T-helper 1 cell treated with Interleukin-12 subunit alpha and Interleukin-12 subunit beta and Interleukin-4 antibody, amounts not matched to agents 30 ng/mL and 1 ng/mL, for 36 hours (primary cell): ENCODE results near the gene UBE2E2. TPM values are rescaled to one million over a fixed set of nuclear protein-coding genes. Genes with fewer than 3 reads are reported as not detected.

Source experiments
- intact Hi-C: fragments of 100-400 bp; cut with micrococcal nuclease; formaldehyde crosslinking; loops from one replicate; pipeline ENCODE4 v1.15.1; 2024
- total RNA-seq: library from RNA; stranded (reverse); gene quantifications from 2 replicates; pipeline ENCODE4 v1.2.3, GENCODE V29; 2022

UBE2E2 gene
- total RNA-seq, 1 donor from 2014 or later, result 3.9 TPM

DNA sequence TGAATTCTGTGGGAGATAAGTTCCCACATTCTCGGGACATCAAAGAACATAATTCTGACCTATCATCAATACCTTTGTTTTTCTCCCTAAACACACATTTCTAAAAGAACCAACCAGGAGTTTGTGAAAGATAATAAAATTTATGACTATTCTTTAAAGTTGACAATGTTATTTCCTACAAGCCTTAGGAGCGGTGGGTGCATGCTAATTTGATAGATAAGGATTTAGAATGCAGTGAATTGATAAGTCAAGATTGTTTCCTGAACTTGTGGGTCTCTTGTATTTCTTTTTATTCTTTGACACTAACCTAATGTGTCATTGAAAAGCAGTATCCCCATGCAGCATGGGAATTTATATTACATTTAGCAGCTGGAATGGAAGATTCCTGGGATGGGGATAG lies 10.3 kb upstream of the UBE2E2 start:
- intact Hi-C loops, result no loop called here

DNA sequence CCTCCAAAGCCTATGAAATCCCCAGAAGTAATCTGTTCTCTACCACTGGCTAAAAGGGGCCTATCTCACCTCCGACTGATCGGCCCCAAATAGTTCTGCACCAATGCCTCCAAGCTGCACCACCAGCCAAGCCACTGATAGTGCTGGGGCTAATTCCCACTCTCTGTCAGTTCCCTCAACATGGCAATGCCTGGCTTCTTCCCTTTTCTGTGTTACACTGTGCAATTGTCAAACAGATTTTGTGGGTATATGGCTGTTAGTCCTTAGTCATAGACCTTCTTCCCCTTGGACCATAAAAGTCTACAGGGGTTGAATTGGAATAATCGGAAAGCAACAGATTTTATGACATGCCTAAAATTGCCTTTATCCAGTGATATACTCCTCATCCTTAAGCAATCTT lies 9.3 kb upstream of the UBE2E2 start:
- intact Hi-C loops, result no loop called here

DNA sequence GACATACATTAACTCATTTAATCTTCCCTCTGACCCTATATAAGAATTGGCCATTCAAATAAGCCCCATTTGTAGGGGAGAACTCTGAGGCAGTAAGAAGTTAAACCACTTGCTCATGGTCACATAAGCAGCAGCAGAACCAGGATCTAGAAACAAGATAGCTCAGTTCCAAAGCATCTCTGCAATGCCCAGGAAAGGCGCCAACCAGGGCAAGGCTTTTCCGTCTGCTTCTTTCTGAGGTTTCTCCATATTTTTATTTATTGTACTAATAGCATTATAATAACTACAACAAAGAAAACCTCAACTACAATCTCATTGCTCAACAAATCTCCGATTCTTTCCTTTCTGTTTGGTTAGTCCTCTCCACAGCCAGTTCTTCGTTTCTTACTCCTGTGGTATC lies 4.3 kb upstream of the UBE2E2 start:
- intact Hi-C loops, result no loop called here

DNA sequence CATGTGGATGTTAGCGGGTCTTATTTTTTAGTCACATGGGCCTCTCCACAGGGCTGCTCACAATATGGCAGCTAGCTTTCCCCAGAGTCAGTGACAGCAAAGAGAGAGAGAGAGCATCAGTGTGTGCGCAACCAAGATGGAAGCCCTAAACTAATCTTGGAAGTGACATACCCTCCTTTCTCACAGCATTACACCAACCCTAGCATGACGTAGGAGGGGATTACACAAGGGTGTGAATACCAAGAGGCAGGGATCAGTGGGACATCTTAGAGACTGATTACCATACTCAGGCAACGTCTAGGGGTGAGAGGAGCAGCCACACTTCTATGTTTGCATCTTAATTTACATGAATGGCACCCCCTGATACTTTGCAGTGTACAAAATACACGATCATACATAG lies 3.5 kb upstream of the UBE2E2 start:
- intact Hi-C loops, result loop anchor here (5.0 kb wide), 2 partner anchors 243 to 613 kb away; no protein-coding TSS in a partner anchor

DNA sequence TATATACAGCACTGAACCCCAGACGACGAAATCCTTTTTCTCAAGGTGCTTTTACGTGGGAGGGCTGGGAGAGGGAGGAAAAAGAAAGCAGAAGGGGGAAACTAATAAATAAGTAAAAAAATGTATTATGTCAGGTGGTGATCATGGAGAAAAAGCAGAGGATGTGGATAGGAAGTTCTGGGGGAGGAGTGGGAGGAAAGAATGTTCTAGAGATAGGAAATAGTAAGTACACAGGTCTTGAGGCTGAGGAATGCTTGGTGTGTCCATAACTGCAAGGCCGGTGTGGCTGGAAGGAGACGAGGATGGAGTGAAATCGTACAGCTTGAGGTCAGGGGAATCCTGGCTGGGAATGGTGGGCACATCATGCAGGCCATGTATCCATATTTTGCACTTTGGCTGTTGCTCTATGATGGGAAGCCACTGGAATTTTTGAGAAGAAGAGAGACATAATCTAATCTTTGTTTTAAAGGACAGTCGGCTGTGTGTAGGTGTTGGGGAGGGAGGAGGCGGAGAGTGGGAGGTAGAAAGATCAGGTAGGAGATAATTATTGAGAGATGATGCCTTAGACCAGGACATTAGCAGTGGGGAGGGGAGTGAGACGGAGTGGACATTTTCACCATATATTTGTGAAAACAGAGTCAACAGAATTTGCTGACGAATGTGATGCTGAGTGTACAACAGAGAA lies 1.8 kb upstream of the UBE2E2 start:
- intact Hi-C loops, result loop anchor here (5.0 kb wide), 2 partner anchors 241 to 611 kb away; no protein-coding TSS in a partner anchor

DNA sequence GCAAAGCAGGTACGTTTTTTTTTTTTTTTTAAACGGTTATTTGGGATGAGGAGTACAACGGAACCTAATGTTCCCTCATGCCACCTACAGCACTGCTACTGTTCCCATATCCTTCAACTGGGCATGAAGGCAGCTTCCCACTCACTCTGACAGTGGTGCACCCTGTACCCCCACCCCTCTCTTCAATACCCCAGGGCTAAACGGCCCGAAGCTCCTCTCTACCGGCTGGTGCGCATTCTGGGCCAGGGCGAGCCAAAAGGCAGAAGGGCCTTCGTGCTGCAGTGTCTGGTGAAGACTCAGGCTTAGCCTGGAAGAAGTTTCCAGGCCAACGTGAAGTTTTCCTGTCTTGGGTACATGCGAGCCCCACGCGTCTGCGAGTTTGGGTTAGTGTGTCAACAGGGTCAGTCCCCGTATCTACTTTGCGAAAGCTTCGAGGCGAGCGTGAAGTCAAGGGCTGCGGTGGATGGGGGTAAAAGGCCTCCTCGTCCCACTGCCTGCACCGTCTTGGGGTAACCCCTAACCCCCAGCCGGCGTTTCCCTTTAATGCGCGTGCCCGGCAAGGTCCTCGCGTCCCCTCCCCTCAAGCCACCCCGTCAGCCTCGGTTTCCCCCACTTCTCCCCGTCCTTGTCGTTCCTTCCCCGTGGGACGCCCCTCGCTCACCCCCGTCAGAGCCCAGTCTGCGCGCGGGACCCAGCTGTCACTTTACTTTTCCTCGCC lies 765 bp upstream of the UBE2E2 start:
- intact Hi-C loops, result loop anchor here (5.0 kb wide), 2 partner anchors 240 to 610 kb away; no protein-coding TSS in a partner anchor

DNA sequence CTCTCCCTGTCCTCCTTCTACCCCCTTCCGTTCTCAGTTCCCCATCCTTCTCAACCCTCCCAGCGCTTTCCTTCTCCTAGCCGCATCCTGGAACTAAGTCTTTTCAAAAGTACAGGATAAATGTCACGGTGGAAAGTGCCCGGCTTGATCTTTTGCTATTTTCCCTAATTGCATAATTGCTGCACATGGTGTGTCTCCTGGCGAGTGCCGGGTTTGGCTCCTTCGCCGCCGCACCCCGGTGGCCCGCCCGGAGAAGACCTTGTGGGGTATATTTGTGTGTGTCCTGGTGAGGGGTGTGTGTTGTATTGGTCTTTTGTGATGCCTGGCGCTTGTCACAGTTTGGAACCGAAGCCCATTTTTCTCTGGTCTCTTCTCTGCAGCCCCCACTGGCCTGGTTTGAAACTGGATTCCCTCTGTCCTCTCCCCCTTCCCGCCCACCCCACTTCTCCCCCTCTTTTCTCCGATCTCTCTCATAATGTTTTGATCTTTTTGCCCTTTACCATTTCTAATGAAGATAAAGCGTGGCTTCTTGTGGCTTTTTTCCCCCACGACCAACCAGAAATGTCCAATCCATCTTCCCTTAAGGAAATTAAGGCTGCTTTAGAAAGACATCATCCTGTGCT lies 692 bp downstream of the UBE2E2 start:
- intact Hi-C loops, result loop anchor here (1.0 to 5.0 kb wide), 4 partner anchors 238 to 741 kb away; partner anchors contain the start of genes NR1D2 and RPL15

DNA sequence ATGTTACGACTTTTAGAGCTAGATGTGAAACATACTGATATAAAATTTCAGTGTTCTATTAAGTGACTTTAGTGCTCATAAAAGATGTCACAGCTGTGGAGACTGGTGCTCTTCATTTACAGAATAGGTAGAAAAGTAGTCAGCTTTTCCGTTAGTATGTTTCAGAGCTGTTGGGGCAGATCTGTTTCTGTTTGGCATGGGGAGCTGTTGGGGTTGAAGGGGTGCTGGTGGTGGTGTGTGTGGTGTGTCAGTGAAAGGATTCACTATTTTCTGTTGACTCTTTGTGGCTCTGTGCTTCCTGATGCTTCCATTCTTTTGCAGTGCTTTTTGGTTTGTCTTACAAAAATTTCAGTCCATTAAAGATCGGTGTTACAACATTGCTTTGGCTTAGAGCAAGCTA lies 3.2 kb downstream of the UBE2E2 start:
- intact Hi-C loops, result no loop called here

DNA sequence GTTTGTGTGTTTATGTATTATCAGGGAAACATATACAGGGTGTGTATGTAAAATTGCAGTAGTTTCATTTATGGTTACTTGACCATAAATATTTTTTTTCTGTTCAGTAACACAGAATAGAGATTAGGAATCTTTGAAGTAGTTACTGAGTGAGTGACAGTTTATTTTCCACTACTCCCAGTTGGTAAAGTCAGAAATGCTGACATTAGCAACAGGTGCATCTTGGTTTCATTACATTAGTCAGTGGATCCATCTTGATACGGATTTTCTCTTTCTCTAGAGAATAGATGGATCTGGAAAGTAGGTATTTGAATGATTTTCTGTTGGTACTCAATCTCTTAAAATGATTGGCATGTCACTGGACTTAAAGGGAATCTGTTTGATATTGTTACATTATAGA lies 6.0 kb downstream of the UBE2E2 start:
- intact Hi-C loops, result no loop called here

DNA sequence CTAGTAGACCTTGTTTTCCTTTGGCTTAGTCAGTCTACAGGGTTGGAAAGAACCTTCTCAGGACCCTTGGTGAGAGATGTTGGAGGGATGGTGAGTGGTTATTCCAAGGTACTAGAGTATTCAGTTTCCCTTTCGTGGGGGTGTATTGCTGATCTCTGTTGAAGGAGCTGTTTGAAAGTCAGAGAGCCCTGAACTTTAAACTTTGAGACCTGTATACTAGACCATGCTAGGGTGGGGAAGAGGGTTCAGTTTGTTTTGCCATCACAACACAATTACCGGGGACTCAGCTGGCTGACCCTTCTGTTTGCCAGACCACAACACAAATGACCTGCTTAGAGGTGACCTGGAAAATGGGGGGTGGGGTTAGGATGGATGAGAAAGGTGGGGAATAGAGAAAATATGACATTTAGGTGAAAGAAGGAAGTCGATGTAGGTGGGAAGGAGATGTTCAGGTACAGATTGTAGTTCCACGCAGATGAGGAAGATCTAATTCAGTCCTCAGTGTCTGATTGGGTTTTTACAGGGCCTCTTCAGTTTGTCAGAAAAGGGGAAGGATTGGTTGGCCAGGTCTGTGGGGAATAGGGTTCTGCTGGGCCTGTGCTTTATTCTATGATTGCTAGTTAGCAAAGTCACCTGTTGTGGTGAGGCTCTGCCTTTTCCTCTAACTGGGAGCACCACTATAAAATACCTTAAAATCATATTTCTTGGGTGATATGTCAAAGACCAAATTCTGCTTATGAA lies 6.8 kb downstream of the UBE2E2 start:
- intact Hi-C loops, result no loop called here

DNA sequence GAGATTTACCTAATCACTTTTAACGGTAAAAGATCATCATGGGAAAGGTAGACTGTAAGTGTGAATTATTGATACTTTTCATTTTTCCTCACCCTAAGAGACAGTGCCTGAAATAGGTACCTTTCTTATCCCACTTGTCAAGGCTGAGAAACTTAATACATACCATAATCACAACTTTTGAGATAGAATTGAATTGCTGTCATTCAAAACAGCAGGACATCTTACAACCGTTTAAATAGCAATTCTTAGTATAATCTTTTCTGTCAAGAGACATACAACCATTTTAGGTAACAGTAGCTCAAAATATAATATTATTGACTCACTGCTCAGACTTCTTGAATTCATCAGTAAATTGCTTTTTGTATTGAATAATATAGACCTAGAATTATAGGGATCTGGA lies 10.7 kb downstream of the UBE2E2 start:
- intact Hi-C loops, result no loop called here

DNA sequence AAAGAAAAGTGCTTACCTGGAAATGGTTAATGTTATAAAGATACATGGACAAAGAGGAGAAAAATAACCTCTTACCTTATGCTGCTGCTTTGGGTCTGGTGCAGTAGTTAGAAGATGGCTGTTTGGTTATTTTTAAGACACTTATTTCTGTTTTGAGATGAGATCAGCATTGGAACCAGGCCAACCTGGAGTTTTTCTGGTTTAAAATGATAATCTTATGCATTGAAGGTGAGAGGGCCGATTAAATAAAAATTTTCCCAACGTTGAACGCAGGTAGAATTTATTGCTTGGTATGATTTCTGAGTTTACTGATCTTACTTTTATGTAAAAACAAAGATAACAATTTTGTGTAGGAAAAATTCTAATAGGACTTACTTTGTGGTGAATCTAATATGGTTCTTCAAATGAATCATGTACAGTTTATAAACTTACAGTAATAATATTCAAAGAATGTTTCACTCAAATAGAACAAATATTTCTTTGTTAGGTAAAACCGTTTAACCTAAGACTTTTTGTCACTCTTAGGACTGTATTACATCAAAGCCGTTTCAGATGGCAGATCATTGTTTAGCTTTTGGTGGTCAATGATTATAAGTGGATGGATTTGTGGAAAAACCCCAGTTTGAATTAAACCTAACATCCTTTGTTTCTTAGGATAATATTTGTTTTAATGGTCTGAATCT lies 14.9 kb downstream of the UBE2E2 start:
- intact Hi-C loops, result no loop called here

DNA sequence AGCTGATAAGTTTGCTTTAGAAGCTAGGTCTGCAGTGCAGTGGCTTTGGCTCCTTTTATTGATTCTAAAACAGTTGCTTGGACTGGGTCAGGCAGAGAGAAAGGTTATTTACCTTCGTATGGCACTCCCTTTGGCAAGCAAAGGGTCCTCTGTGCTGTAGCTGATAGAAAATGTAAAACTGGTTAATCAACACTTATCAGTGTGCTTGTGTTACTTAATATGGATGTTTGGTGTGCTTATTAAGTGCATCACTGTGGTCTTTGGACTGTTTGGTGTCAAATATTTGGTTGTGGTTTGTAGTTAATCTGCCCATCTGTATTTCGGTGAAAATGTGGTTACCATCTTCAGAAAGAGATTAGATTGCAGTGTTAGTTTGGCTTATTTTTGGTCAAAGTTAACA lies 16.0 kb downstream of the UBE2E2 start:
- intact Hi-C loops, result no loop called here

DNA sequence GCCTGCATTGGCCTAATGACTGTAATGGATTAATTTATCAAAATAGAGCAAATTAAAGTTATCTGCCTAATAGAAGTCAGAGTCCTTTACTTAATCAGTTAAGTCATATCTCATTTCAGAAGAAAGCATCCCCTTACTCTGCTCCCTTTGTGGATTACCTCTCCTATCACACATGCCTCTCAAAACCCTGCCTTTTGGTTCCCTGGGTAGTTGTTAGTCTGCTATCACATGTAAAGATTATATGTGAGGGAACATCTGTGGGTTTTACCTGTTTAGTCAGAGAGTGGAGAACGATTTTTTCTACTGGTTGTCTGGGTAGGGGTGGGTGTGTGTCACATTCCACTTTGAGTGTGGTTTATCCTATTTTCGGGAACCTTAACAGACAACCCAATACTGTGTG lies 16.4 kb downstream of the UBE2E2 start:
- intact Hi-C loops, result no loop called here

DNA sequence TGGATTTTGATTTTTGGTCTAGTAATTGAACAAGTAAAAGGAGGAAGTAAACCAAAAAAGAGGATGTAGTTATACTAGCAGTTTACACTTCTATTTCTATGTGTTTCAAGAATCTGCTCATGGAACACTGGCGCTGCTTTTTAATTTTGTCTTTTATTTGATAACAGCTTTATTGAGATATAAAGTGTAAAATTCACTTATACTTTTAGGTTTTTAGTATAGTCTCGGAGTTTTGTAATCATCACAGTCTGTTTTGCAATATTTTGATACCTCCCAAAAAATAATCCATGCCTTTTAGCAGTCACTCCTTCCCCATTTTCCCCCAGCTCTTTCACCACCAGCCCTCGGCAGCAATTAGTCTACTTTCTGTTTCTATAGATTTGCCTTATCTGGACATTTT lies 18.0 kb downstream of the UBE2E2 start:
- intact Hi-C loops, result no loop called here

DNA sequence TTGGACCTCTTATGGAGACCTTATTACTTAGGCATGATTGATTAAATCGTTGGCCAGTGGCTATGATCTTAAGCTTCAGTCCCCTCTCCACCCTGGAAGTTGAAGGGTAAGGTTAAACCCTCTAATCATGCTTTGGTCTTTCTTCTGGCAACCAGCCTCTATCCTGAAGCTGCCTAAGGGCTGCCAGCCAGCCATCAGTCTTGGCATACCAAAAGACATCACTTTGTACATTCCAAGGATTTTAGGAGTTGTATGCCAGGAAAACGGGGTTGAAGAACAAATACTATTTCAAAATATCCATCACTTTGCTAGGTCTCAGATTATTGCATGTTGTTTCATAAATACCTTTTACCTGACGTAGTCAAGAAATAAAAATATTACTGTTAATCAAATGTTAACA lies 28.9 kb downstream of the UBE2E2 start:
- intact Hi-C loops, result no loop called here

DNA sequence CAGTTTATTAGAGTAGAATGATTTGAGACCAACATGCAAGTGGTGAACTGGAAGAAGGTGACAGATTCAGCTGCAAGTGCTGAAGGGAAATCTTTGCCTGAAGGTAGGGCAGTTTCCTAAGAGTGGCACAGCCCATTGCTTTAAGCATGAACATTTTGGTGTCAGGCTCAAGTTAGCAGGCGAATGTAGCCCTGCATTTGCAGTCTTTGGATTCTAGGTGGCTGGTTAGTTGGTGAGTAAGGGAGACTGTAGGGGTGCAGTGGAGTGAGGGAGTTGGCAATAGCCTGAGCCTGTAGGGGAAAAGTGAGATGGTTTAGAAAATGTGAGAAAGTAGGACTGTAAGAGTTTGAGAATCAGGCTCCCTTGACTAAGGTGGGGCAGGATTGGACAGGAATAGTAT lies 29.7 kb downstream of the UBE2E2 start:
- intact Hi-C loops, result no loop called here

DNA sequence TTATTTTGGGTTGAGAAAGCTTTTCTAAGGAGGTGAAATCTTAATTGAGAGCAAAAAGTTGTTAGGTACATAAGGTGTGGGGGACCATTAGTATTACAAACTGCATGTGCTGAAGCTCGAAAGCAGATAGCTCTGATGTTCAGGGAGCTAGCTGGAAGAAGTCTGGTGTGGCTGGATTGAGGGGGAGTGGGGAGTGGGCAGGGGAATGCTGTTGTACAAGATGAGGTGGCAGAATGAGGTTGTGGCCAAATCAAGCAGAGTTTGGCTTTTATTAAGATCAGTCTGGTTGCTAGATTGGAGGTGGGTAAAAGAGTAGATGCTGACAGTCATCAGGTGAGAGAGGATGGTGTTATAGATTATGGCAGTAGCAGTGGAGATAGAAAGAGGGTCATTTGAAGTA lies 32.1 kb downstream of the UBE2E2 start:
- intact Hi-C loops, result no loop called here

DNA sequence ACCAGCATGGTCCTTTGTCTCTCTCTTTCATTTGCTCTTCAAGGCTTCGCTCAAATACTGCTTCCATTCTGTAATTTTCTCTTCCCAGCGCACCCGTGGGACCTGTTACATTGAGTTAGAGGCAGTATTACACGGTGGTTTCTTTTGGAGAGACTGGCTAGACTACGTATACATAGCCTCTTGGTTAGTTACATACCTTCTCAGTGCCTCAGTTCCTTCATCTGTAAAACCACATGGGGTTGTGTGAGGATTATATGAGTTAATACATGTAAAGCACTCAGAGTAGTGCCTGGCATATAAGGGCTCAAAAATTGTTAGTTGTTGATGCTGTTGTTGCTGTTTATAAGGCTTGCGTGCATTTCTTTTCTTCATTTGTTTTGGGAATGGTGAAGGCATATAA lies 33.8 kb downstream of the UBE2E2 start:
- intact Hi-C loops, result no loop called here

DNA sequence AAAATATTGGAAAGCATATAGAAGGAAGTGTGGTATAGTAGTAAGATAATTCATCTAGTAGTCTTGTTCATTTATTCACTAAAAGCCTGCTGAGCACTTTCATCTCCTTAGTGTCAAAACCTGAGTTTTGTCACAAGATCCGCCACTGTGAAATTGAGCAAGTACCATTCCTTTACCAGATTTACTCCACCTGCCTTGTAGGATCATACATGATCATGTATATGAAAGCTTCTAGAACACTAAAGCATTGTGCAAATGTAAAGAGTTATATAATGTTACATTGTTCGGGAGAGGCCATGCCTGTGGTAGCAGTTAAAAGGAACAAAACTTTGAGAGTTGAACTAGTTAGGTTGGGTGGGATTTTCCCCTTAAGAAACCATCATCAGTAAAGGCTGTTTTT lies 35.0 kb downstream of the UBE2E2 start:
- intact Hi-C loops, result no loop called here

DNA sequence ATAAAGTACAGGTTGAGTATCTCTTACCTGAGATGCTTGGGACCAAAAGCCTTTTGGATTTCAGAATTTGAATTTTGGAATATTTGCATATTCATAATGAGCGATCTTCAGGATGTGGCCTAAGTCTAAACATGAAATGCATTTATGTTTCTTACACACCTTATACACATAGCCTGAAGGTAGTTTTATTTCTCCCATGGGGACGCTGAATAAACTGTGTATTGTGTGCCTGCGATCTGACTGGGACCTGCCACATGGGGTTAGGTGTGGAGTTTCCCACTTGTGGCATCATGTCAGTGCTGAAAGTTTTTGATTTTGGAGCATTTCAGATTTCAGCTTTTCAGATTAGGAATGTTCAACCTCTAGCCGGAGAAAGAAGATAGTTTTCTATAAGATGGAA lies 35.5 kb downstream of the UBE2E2 start:
- intact Hi-C loops, result no loop called here
